Activated CD4-positive, alpha-beta T cell treated with anti-CD3 and anti-CD28 coated beads, Interleukin-2, amount 10 ng/mL, durations not matched to agents 24 days and 14 days (primary cell): Measurements from ENCODE around the gene BRD9. TPM values are rescaled to one million over a fixed set of nuclear protein-coding genes. Genes with fewer than 3 reads are reported as not detected.
A peak's percentile ranks its signal among the peaks of the same experiment; 100 is the strongest.
"Not testable (repeated sequence)": the region's sequence is repeated elsewhere in the genome, so short reads cannot be mapped to it uniquely, and the experiment has no call there.

Experiments
- DNase-seq: peaks from one replicate; pipeline ENCODE4 v3.0.0; 2022
- H3K27ac Mint-ChIP-seq: one replicate; pipeline ENCODE4 v1.8.0; 2022; ENCODE audit warnings: mild to moderate bottlenecking, mixed read lengths
- H3K27me3 Mint-ChIP-seq: one replicate; pipeline ENCODE4 v1.8.0; 2022; ENCODE audit warnings: mixed read lengths
- H3K36me3 Mint-ChIP-seq: one replicate; pipeline ENCODE4 v1.8.0; 2022; ENCODE audit warnings: low read depth, mild to moderate bottlenecking, mixed read lengths
- H3K4me1 Mint-ChIP-seq: one replicate; pipeline ENCODE4 v1.8.0; 2021; ENCODE audit warnings: mixed read lengths
- H3K4me3 Mint-ChIP-seq: one replicate; pipeline ENCODE4 v1.8.0; 2022; ENCODE audit warnings: mild to moderate bottlenecking, moderate library complexity, mixed read lengths
- H3K9me3 Mint-ChIP-seq: one replicate; pipeline ENCODE4 v1.8.0; 2021; ENCODE audit warnings: mixed read lengths
- intact Hi-C: fragments of 100-400 bp; cut with micrococcal nuclease; formaldehyde crosslinking; loops from one replicate; pipeline ENCODE4 v1.15.1; 2023
- total RNA-seq: library from RNA; stranded (reverse); gene quantifications from 2 replicates; pipeline ENCODE4 v1.2.3, GENCODE V29; 2022

BRD9 gene
- total RNA-seq, 1 donor from 2014 or later, result 82.0 TPM

DNA sequence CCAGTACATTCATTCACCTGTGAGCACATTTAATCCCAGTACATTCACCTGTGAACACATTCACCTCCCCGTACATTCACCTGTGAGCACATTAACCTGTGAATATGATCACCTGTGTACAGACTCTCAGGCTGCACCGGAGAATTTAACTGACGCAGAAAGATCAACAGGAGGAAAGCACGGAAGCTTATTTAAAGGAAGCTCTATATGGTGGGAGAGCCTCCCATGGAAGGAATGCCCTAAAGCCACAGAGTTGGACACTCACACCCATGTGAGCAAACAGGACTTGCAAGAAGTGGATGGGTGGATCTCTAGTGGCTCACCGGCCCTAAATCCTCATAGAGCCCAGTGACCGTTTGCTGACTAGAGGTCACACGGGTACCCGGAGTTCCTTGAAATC, 38.3 kb upstream of the BRD9 start:
- no peak overlapping the region for H3K27ac Mint-ChIP-seq

DNA sequence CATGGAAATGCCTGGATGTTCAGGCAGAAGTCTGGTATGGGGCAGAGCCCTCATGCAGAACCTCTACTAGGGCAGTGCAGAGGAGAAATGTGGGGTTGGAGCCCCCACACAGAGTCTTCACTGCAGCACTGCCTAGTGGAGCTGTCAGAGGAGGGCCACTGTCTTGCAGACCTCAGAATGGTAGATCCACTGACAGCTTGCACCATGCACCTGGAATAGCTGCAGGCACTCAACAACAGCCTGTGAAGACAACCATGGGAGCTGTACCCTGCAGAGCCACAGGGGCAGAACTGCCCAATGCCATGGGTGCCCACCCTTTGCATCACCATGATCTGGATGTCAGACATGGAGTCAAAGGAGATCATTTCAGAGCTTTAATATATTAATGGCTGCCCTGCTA, 37.0 kb upstream of the BRD9 start:
- no peak for DNase-seq
- intact Hi-C loops, result loop anchor here (5.0 kb wide), 1 partner anchor 33 kb away; no protein-coding TSS in a partner anchor
- H3K4me3 Mint-ChIP-seq, result no peak overlapping the region
- peaks cover 26% of the 10 kb centered on the region for H3K27me3 Mint-ChIP-seq
- H3K27ac Mint-ChIP-seq, result no peak overlapping the region
- H3K36me3 Mint-ChIP-seq, result no peaks in the 10 kb centered on the region
- H3K9me3 Mint-ChIP-seq, result no peaks in the 10 kb centered on the region
- peaks cover 8% of the 10 kb centered on the region for H3K4me1 Mint-ChIP-seq

More for the DNA sequence above, 38.3 kb upstream of the BRD9 start:
- Mint-ChIP-seq H3K27me3 (peaks cover 15% of the 10 kb centered on the region), H3K36me3 (no peaks in the 10 kb centered on the region), H3K4me1 (peaks cover 14% of the 10 kb centered on the region), H3K4me3 (no peak overlapping the region), H3K9me3 (no peaks in the 10 kb centered on the region)
- intact Hi-C loops, result no loop called here
- no peak for DNase-seq

DNA sequence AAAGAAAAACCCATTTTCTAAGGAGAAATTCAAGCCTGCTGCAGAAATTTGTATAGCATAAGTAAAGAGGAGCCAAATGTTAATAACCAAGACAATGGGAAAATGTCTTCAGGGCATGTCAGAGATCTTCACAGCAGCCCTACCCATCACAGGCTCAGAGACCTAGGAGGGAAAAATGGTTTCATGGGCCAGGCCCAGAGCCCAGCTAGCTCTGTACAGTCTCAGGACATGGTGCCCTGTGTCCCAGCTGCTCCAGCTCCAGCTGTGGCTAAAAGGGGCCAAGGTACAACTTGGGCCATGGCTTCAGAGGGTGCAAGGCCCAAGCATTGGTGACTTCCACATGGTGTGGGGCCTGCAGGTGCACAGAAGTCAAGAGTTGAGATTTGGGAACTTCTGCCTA, 36.6 kb upstream of the BRD9 start:
- H3K4me1 Mint-ChIP-seq, H3K27ac Mint-ChIP-seq, H3K9me3 Mint-ChIP-seq, H3K36me3 Mint-ChIP-seq, H3K4me3 Mint-ChIP-seq, DNase-seq: not testable (repeated sequence)
- H3K27me3 Mint-ChIP-seq, result peaks cover 26% of the 10 kb centered on the region
- intact Hi-C loops, result loop anchor here (5.0 kb wide), 1 partner anchor 33 kb away; no protein-coding TSS in a partner anchor

GRCh38 chr5:927172-928015, 34.8 kb upstream of the BRD9 start:
- intact Hi-C loops, result loop anchor here (5.0 kb wide), 1 partner anchor 35 kb away; no protein-coding TSS in a partner anchor
- peak overlapping the region; percentile 49 for H3K4me3 Mint-ChIP-seq
- no peak overlapping the region for H3K27ac Mint-ChIP-seq

GRCh38 chr5:926417-927171, 34.0 kb upstream of the BRD9 start:
- DNase-seq, result peak; percentile 76
- Mint-ChIP-seq H3K4me1 (peaks cover 10% of the 10 kb centered on the region), H3K4me3 (peak overlapping the region; percentile 61), H3K27me3 (peaks cover 26% of the 10 kb centered on the region), H3K36me3 (no peaks in the 10 kb centered on the region), H3K9me3 (no peaks in the 10 kb centered on the region), H3K27ac (no peak overlapping the region)
- intact Hi-C loops, result loop anchor here (5.0 kb wide), 1 partner anchor 36 kb away; no protein-coding TSS in a partner anchor

More at GRCh38 chr5:927172-928015, 34.8 kb upstream of the BRD9 start:
- H3K27me3 Mint-ChIP-seq, result peaks cover 26% of the 10 kb centered on the region
- no peak for DNase-seq
- H3K4me1 Mint-ChIP-seq, result peaks cover 10% of the 10 kb centered on the region
- no peaks in the 10 kb centered on the region for H3K9me3 Mint-ChIP-seq
- no peaks in the 10 kb centered on the region for H3K36me3 Mint-ChIP-seq

DNA sequence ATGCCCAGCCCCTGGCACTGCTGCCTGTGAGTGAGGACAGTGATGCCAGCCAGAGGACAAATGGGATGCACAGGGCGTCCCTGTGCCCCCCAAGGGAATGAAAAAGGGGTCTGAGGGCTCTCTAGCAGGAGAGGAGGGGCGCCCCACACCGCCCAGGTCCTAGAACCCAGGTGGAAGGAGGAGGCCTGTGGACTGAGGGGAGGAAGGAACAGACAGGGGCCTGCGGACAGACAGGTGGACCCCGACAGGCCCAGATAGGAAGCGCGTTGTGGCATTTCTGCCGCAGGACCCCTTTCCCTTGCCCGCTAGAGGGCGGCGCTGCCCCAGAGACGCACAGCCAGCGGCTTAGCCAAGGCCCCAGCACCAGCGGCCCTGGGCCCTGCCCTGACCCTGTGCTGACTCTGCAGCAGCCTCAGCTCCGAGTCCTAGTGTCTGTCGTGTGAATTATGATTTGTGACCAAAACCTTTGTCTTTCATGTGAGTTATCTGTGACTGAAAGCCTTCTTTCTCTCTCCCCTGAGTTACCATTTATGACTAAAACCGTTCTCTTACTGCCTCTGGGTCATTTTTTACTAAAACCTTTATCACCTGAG, 30.8 kb upstream of the BRD9 start:
- Mint-ChIP-seq H3K36me3 (peaks cover 4% of the 10 kb centered on the region), H3K27me3 (peaks cover 26% of the 10 kb centered on the region), H3K27ac (no peak overlapping the region), H3K4me1 (peaks cover 10% of the 10 kb centered on the region), H3K9me3 (no peaks in the 10 kb centered on the region), H3K4me3 (no peak overlapping the region)
- intact Hi-C loops, result loop anchor here (1.0 kb wide), 2 partner anchors 88 to 217 kb away; no protein-coding TSS in a partner anchor
- peak; percentile 93 for DNase-seq

DNA sequence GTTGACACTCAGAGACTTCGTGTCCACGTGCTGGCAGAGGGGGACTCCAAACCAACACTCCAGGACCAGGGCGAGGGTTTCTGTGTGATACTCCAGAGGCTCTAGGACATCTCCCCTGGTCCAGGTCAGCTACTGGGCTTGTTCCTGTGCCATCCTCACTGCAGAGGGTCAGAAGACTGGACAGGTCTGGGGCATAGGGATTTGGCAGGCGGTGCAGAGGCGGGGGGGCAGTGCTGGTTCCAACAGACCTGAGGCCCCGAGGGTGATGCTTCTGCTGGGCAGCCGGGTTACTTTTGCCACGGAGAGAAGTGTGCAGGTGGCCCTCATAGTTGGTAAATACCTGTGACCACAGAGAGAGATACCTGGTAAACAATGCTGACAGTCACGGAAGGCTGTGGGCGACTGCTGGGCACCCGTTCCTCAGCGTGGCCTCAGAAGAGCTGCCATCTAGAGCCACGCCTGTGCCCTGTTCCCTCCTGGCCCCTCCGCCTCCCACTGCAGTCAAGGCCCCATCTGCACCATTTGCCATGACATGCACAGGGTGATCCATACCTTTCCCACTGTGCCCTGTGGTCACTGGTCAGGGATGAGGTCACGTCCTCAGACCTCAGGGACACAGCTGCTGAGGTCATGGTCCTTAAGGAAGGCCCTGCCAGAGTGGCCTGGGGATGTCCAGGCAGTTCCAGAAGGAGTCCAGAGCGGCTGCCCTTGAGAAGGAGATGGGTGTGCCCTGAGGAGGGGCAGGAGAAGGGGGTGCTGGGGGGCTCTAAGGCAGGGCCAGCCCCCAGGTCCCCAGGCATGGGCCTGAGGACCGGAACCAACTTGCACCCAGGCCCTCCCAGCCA, 30.1 kb upstream of the BRD9 start:
- Mint-ChIP-seq H3K4me1 (peaks cover 10% of the 10 kb centered on the region), H3K27ac (no peak overlapping the region)

GRCh38 chr5:921456-922435, 29.1 kb upstream of the BRD9 start:
- peaks cover 19% of the 10 kb centered on the region for H3K27me3 Mint-ChIP-seq
- no peaks in the 10 kb centered on the region for H3K9me3 Mint-ChIP-seq
- H3K27ac Mint-ChIP-seq, result no peak overlapping the region
- intact Hi-C loops, result no loop called here
- H3K36me3 Mint-ChIP-seq, result peaks cover 9% of the 10 kb centered on the region
- peaks cover 10% of the 10 kb centered on the region for H3K4me1 Mint-ChIP-seq
- DNase-seq, result no peak
- H3K4me3 Mint-ChIP-seq, result no peak overlapping the region

More for the DNA sequence above, 30.1 kb upstream of the BRD9 start:
- H3K4me3 Mint-ChIP-seq, result no peak overlapping the region
- peaks cover 23% of the 10 kb centered on the region for H3K27me3 Mint-ChIP-seq
- intact Hi-C loops, result loop anchor here (1.0 kb wide), 2 partner anchors 89 to 218 kb away; no protein-coding TSS in a partner anchor
- peaks cover 4% of the 10 kb centered on the region for H3K36me3 Mint-ChIP-seq
- no peaks in the 10 kb centered on the region for H3K9me3 Mint-ChIP-seq
- no peak for DNase-seq

- H3K4me1 Mint-ChIP-seq, result peaks cover 7% of the 10 kb centered on the region
- intact Hi-C loops, result no loop called here
Measured at GRCh38 chr5:920321-920720, 27.7 kb upstream of the BRD9 start.

DNA sequence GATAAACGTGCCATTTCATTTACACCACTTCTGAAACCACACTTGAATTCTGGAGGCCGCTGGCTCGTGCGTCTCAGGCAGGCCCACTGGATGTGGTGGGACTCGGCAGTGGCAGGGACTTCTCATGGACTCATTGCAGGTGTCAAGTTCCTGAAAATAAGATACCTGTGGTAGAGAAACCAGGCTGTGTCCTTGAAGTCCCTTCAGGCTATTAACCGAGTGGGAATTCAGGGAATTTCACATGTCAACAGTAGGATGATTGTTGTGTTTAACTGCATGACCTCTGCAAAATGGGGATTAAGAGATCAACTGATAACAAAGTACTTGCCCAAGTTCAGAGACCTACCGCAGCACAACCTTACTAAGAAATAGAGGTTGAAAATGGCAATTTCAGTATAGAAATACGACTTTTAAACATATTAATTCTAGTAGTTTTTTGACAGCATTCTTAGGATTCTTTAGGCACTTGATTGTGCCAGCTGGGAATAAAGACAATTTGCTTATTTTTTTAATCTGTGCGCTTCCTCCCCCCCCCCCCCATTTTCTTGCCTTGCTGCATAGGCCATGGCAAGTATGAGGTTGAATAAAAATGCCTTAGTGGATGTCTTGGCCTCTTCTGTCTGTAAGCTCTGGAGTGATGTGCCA, 26.9 kb upstream of the BRD9 start:
- no peaks in the 10 kb centered on the region for H3K27me3 Mint-ChIP-seq
- no peaks in the 10 kb centered on the region for H3K9me3 Mint-ChIP-seq
- H3K27ac Mint-ChIP-seq, result no peak overlapping the region
- H3K4me1 Mint-ChIP-seq, result peaks cover 7% of the 10 kb centered on the region
- no peak for DNase-seq
- intact Hi-C loops, result no loop called here
- H3K4me3 Mint-ChIP-seq, result no peak overlapping the region
- peaks cover 12% of the 10 kb centered on the region for H3K36me3 Mint-ChIP-seq

More at GRCh38 chr5:920321-920720, 27.7 kb upstream of the BRD9 start:
- H3K27me3 Mint-ChIP-seq, result peaks cover 7% of the 10 kb centered on the region
- no peak for DNase-seq
- no peak overlapping the region for H3K27ac Mint-ChIP-seq
- peaks cover 9% of the 10 kb centered on the region for H3K36me3 Mint-ChIP-seq
- H3K4me3 Mint-ChIP-seq, result no peak overlapping the region
- no peaks in the 10 kb centered on the region for H3K9me3 Mint-ChIP-seq

DNA sequence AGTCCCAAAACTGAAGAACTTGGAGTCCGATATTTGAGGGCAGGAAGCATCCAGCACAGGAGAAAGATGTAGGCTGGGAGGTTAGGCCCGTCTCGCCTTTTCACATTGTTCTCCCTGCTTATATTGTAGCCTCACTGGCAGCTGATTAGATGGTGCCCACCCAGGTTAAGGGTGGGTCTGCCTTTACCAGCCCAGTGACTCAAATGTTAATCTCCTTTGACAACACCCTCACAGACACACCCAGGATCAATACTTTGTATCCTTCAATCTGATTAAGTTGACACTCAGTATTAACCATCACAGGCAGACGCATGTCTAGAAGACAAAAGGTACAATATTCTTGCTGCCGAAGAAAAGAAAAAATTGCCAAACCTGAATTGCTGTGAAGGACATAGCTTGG, 26.1 kb upstream of the BRD9 start:
- H3K27me3 Mint-ChIP-seq, result not testable (repeated sequence)

More for the DNA sequence above, 26.1 kb upstream of the BRD9 start:
- DNase-seq, intact Hi-C loops, H3K4me1 Mint-ChIP-seq, H3K4me3 Mint-ChIP-seq, H3K27ac Mint-ChIP-seq, H3K9me3 Mint-ChIP-seq: not testable (repeated sequence)
- H3K36me3 Mint-ChIP-seq, result peaks cover 15% of the 10 kb centered on the region
